ENCODE data around the gene STIP1.

Gene STIP1

DNA sequence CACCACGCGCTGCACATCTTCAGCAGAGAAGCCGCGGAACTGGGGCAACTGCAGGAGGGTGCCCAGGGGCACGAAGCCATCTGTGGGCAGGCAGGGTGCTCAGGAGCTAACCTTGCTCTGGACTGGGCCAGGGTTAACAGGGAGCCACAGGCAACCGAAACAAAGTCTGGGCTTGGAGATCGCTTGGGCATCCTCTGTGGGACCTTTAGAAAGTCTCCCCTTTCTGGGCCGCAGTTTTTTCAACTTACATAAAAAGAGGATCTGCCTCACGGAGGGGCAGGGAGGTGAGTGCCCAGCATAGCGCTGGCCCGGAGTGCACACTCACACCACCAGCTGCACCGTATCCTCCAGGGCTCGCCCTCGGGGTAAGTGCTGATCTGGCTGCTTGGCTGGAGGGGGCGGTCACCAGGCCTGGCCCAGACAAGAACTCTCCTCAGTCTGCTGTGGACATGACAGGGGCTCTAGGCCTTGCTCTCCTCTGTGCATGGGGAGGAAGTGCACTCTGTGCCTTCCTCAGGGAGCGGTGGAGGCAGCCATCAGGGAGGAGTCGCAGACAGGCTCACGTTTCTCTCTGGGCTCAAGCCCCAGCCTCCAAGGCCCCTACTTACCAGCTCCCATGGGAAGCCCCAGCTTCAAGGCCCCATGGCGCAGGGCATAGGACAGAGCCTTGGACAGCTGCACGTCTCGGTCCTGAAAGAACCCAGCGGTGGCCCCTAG is 39.1 kb downstream of the STIP1 start:
- DNase-seq, result no peak

- no peak for DNase-seq
These were observed 39.9 kb downstream of the STIP1 start, which contains the start of the genes NUDT22 and TRPT1 for GRCh38 chr11:64225608-64226506. Gene NUDT22 (plus strand): TSS chr11:64226274. CDS start chr11:64226653, 379 bp downstream. Gene TRPT1 (minus strand): TSS chr11:64226186. CDS start chr11:64225860, 326 bp downstream.

GRCh38 chr11:64226507-64227051 is 40.6 kb downstream of the STIP1 start:
- DNase-seq, result no peak

- DNase-seq, result no peak
These were observed 41.5 kb downstream of the STIP1 start for GRCh38 chr11:64227405-64227956.

GRCh38 chr11:64229090-64229743 is 43.2 kb downstream of the STIP1 start:
- DNase-seq, result no peak

DNA sequence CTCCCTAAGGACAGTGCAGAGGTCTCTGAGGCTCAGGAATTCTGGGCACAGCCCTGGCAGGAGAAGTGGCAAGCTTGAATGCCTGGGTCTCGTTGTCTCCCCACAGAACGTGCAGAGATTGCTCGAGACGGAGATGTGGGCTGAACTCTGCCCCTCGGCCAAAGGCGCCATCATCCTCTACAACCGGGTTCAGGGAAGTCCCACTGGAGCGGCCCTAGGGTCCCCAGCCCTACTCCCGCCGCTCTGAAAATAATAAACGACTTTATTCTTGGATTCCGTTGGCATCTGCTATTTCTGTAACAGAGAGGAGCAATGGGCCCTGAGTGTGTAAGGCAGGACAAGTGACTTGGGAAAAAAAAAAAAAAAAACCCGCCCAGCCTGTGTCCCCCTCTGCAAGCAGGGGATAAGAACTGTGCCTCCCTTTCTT is 43.8 kb downstream of the STIP1 start:
- DNase-seq, result no peak

GRCh38 chr11:64230171-64230984 is 44.4 kb downstream of the STIP1 start, which contains the start of gene DNAJC4:
Gene DNAJC4 (plus strand): TSS chr11:64230548. CDS start chr11:64230855, 307 bp downstream.
- DNase-seq, result peak; percentile 93

- DNase-seq, result no peak
These were observed 45.0 kb downstream of the STIP1 start for GRCh38 chr11:64230985-64231365.

DNA sequence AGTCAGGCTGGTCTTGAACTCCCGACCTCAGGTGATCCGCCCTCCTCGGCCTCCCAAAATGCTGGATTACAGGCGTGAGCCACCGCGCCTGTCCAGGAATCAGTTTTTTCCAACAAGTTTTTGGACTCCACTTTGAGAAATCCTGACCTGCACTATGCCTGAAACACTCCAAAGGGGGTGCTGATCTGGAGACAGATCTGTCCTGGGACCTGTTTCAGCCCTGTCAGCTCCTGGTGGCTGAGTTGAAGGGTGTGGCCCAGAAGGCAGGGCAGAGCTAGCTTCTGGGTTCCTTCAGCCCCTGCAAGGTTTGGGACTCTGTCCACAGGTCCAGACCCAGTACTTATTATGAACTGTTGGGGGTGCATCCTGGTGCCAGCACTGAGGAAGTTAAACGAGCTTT is 45.6 kb downstream of the STIP1 start:
- DNase-seq, result no peak

- DNase-seq, result no peak
These were observed 46.4 kb downstream of the STIP1 start for GRCh38 chr11:64232182-64232966.

DNA sequence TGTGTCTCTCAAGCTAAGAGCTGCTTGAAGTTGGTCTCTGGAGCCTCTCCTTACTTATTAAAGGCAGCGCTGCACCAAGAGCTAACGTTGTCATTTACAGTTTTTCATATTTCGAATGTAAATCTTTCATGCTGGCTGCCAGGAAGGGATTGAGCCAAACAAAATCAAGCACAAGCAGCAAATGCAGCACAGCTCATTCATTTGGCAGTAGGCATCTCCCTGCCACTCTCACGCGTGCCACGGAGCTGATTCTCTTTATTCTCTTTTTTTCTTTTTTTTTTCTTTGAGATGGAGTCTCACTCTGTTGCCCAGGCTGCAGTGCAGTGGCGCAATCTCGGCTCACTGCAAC is 47.0 kb downstream of the STIP1 start:
- DNase-seq, result no peak

- no peak for DNase-seq
These were observed 48.1 kb downstream of the STIP1 start, which contains the start of gene VEGFB for GRCh38 chr11:64233913-64234586. Gene VEGFB (plus strand): TSS chr11:64234584. CDS start chr11:64234834, 250 bp downstream.

- no peak for DNase-seq
These were observed 48.8 kb downstream of the STIP1 start for GRCh38 chr11:64234647-64235379.

DNA sequence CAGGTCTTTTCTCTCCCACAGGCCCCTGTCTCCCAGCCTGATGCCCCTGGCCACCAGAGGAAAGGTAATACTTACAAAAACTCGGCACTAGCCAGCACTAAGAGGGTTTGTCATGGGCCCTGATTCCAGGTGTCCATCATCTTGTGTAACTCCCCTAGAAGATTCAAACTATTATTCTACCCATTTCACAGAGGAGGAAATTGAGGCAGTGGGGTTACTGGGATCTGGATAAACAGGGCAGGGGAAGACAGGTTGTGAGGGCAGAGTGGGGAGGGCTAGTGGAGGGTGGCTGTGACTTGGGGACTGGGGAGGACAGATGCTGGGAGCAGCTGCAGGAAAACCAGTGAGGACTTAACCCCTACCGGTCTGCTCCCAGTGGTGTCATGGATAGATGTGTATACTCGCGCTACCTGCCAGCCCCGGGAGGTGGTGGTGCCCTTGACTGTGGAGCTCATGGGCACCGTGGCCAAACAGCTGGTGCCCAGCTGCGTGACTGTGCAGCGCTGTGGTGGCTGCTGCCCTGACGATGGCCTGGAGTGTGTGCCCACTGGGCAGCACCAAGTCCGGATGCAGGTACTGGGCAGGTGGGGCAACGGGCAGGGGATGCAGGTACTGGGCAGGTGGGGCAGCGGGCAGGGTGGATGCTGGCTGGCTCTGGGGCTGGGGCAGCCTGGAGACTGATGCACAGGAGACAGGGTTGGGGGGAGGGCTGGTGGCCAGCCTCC is 49.6 kb downstream of the STIP1 start:
- DNase-seq, result no peak

GRCh38 chr11:64237484-64237951 is 51.5 kb downstream of the STIP1 start:
- peak; percentile 59 for DNase-seq

DNA sequence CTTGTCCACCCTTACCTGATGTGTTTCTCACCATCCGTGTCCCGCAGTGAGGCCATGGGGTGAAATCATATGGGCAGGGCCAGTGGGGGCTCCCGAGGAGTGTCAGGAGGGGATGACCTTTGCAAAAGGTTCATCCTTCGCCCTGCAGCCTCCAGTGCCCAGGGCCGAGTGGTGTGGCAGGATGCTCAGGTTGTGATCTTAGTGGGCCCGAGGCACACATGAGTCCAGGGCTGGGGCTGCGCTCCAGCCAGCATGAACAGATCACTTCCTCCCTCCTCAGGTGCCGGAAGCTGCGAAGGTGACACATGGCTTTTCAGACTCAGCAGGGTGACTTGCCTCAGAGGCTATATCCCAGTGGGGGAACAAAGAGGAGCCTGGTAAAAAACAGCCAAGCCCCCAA is 52.1 kb downstream of the STIP1 start:
- DNase-seq, result no peak

GRCh38 chr11:64238999-64239398 is 53.0 kb downstream of the STIP1 start:
- DNase-seq, result no peak

DNA sequence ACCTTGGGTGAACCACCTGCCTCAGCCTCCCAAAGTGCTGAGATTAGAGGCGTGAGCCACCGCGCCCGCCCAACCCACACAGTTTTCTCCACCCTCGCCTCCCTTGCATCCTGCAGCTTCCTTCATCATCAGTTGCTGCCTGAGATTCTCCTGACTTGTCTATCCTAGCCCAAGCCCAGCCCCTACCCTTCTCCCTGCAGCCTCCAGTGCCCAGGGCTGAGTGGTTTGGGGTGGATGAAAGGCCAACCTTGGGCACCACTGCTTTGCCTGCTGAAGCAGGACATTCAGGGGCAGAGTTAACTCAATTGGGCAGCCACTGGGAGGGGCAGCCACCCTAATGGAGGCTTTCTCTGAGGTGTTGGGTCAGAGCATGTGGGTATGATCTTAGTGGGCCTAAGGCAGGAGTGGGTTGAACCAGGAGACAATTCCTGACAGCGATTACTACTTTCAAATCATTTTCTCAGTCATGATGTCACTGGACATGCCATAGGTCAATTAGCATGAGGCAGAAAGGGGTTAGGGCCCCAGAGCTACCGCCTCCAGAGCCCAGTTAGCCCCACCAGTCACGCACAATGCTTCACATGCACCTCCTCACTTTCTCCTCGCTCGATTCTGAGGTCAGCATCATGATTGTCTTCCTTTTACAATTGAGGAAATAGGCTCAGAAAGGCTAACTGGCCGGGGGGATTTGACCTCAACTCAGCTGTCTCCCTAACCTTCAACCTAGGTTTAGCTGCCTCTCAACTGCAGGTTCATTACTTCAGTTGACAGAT is 53.9 kb downstream of the STIP1 start:
- no peak for DNase-seq
